Subcutaneous abdominal adipose tissue (tissue), 5 donors: ENCODE measurements around the gene OR10A3.

Source experiments
- H3K27ac ChIP-seq: one replicate; pipeline ENCODE4 v1.7.0; 2013; ENCODE audit warnings: low read depth, mild to moderate bottlenecking, inconsistent platforms, low read length, moderate library complexity
- H3K27me3 ChIP-seq, 5 donors: one replicate each; pipeline ENCODE4 v1.7.0; 2013; ENCODE audit warnings: low read length in 5 of 5, inconsistent platforms in 1 of 5; ENCODE audit not compliant: control insufficient read depth in 5 of 5, insufficient read depth in 4 of 5
- H3K36me3 ChIP-seq, 5 donors: one replicate each; pipeline ENCODE4 v1.7.0; 2013; ENCODE audit warnings: low read length in 5 of 5; ENCODE audit not compliant: control insufficient read depth in 5 of 5, insufficient read depth in 5 of 5
- H3K4me1 ChIP-seq, 5 donors: one replicate each; pipeline ENCODE4 v1.7.0; 2013; ENCODE audit warnings: low read length in 5 of 5, mild to moderate bottlenecking in 3 of 5, moderate library complexity in 1 of 5; ENCODE audit not compliant: control insufficient read depth in 5 of 5, insufficient read depth in 5 of 5
- H3K4me3 ChIP-seq, 5 donors: one replicate each; pipeline ENCODE4 v1.7.0; 2013; ENCODE audit warnings: low read length in 5 of 5, low read depth in 1 of 5
- H3K9ac ChIP-seq, 5 donors: one replicate each; pipeline ENCODE4 v1.7.0; 2013; ENCODE audit warnings: low read length in 5 of 5, mild to moderate bottlenecking in 4 of 5, moderate library complexity in 3 of 5
- H3K9me3 ChIP-seq, 5 donors: one replicate each; pipeline ENCODE4 v1.7.0; 2013; ENCODE audit warnings: low read length in 5 of 5; ENCODE audit not compliant: control insufficient read depth in 5 of 5
- donor health status: healthy.
- donor health status: healthy.
- donor health status: healthy.
- donor health status: healthy.
- donor health status: healthy.

The OR10A3 gene

DNA sequence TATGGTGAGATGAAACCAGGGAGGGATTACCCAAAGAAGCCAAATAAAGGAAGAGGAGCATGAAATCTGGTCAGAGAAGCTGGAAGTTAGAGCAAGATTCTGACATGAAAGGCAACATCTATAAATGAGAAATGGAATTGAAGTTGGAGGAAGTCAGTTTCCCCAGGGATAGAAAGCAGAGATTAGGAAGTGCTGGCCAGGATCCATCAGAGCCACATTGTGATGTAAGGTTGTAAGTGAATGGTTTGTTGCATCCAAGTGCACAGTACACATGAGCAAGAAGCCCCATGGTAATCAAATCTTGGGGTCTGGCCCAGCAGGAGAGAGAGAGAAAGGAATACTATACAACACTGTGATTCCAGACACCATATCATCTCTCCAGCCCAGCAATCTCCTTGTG, 30.3 kb upstream of the OR10A3 start:
- Histone ChIP-seq H3K27me3 (no peaks in the 10 kb centered on the region), H3K4me1 (no peaks in the 10 kb centered on the region), H3K27ac (no peak overlapping the region), H3K4me3 (no peak overlapping the region), H3K9ac (no peak overlapping the region), H3K9me3 (no peaks in the 10 kb centered on the region), H3K36me3 (no peaks in the 10 kb centered on the region)

DNA sequence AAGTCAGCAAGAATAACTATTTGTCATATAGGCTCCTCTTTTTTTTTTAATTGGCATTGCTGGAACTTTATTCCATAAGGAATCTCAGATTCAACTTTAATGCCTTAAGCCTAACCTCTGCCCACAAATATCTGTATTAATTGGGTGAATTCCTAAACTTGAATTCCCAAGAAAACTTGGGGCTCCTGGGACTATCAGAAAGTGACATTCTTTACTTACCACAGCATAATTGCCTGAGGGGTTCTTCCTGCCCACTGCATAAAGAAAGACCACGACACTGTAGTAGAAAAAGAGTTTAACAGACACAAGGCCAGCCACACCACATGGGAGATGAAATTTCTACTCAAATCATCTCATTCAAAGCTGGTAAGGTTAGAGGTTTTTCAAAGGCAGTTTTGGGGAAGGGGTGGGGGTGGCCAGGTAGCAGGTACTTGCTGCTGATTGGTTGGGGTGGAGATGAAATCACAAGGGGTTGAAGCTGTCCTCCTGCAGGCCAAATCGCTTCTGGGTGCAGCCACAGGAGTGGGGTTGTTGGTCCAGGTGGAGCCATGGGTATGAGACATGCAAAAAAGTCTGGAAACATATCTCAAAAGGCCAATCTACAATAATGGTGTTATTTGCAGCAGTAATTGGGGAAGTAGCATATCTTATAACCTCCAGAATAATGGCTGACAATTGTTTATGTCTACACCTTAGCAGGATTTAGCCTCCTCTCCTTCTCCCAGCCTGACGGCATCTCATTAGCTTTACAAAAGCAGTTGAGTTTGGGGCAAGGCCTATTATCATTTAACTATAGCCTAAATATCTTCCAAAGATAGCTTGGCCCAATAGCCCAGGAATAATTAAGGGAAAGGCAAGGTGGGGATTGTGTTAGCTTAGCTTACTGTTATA, 28.5 kb upstream of the OR10A3 start:
- no peaks in the 10 kb centered on the region for H3K9me3 ChIP-seq
- no peak overlapping the region for H3K27ac ChIP-seq

DNA sequence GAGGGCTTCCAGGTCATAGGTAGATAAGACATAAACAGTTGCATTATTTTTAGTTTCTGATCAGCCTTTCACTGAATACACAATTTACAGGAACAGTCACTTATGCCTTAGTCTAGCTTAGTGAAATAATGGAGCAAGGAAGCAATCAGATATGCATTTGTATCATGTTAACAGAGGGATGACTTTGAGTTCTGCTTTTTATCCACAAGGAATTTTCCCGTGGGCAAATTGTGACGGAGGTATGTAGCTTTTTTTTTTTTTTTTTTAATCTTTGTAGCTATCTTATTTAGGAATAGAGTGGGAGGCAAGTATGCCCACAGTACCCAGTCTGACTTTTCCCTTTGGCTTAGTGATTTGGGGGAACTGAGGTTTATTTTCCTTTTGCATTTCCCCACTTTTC, 27.2 kb upstream of the OR10A3 start:
- no peaks in the 10 kb centered on the region for H3K9me3 ChIP-seq

More for the DNA sequence above, 28.5 kb upstream of the OR10A3 start:
- H3K27me3 ChIP-seq, result no peaks in the 10 kb centered on the region
- no peaks in the 10 kb centered on the region for H3K4me1 ChIP-seq
- H3K9ac ChIP-seq, result no peak overlapping the region
- no peak overlapping the region for H3K4me3 ChIP-seq
- no peaks in the 10 kb centered on the region for H3K36me3 ChIP-seq

DNA sequence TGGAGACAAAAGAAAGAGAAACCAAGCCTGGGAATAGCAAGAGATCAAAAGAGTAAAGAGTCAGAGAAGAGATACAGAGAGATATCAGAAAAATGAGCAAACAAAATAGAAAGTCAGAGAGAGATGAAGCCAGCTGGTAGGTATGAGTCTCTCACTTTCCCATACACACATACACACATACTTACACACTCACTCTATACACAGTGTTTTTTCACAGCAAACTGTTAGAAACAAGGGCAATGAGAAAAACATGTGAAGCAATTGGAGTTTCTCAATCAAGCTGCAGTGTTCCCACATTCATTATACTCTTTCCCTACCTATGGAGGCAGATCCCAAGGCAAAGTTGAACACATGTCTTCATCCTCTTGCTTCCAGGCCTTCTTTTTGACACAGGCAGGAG, 26.3 kb upstream of the OR10A3 start:
- no peaks in the 10 kb centered on the region for H3K27me3 ChIP-seq
- no peak overlapping the region for H3K4me3 ChIP-seq
- H3K36me3 ChIP-seq, result no peaks in the 10 kb centered on the region
- H3K9me3 ChIP-seq, result no peaks in the 10 kb centered on the region
- no peaks in the 10 kb centered on the region for H3K4me1 ChIP-seq
- H3K9ac ChIP-seq, result no peak overlapping the region
- no peak overlapping the region for H3K27ac ChIP-seq

More for the DNA sequence above, 27.2 kb upstream of the OR10A3 start:
- no peaks in the 10 kb centered on the region for H3K4me1 ChIP-seq
- no peak overlapping the region for H3K9ac ChIP-seq
- H3K4me3 ChIP-seq, result no peak overlapping the region
- no peaks in the 10 kb centered on the region for H3K27me3 ChIP-seq
- no peak overlapping the region for H3K27ac ChIP-seq
- no peaks in the 10 kb centered on the region for H3K36me3 ChIP-seq

DNA sequence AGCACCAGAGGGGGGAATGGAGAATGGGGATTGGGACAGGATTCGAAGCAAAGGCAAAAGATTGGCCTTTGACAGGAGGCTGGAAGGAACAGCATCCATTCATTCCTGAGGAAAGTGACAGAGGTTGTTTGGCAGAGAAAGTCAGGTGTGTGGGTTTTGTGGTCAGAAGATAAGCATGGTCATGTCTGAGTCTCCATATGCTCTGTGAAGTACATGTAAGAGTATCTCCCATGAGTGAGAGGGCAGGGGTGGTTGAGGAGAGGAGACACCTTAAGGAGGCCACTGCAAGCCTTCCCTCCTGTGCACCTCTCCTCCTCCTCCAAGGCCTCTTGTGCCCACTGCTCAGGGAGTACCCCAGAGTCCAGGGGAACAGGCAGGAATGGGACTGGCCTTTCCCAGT, 25.6 kb upstream of the OR10A3 start:
- no peaks in the 10 kb centered on the region for H3K27me3 ChIP-seq
- no peak overlapping the region for H3K4me3 ChIP-seq
- no peak overlapping the region for H3K9ac ChIP-seq
- H3K27ac ChIP-seq, result no peak overlapping the region
- no peaks in the 10 kb centered on the region for H3K9me3 ChIP-seq
- no peaks in the 10 kb centered on the region for H3K36me3 ChIP-seq
- no peaks in the 10 kb centered on the region for H3K4me1 ChIP-seq

DNA sequence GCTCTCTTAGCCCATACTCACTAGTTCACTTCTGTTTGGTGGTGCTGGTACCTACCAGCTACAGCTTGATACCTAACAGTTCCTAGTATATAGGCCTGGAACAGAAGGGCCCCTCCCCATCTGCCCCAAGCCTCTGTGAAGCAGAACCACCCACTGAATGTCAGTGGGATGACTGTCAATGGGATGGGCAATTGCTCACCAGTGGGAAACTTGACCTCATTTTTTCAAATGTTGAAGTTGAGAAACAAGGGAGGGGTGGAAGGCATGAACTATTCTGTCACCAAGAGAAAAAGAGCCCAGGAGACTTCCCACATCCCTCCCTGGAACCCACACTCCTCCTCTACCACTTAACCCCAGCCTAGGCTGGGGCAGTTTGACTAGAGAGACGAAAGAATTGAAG, 23.9 kb upstream of the OR10A3 start, which contains the start of gene NLRP10:
NLRP10 (minus strand) TSS at position 62 of the 400 bp plus-strand sequence. CDS start 1,952 bp downstream, outside the sequence.
- no peaks in the 10 kb centered on the region for H3K36me3 ChIP-seq
- no peak within 1 kb of the TSS for H3K4me3 ChIP-seq
- H3K27ac ChIP-seq, result no peak within 1 kb of the TSS
- no peak within 1 kb of the TSS for H3K9ac ChIP-seq
- peaks cover 0 to 4% (median under 1%) of the 10 kb centered on the region in 5 donors for H3K27me3 ChIP-seq
- no peaks in the 10 kb centered on the region for H3K9me3 ChIP-seq
- no peaks in the 10 kb centered on the region for H3K4me1 ChIP-seq

DNA sequence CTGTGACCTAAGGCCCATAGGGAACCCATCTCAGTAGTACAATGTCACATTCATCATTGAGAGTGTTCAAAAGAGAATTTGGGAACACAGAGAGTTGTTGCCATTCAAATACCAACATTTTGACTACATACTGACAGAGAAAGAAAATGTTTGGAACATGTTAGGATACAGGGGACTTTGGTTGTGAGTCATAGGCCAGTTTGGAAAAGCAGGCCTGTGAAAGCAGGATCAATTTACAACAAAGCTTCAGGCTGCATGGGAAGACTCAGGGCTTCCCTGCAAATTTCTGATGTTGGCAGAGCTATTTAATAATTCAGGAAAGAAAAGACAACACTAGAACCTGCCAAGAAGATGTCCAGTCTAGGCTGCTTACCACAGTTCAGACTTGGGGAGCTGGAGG, 23.4 kb upstream of the OR10A3 start:
- no peaks in the 10 kb centered on the region for H3K9me3 ChIP-seq
- H3K9ac ChIP-seq, result no peak overlapping the region
- H3K4me1 ChIP-seq, result no peaks in the 10 kb centered on the region
- peaks cover 0 to 5% (median 2%) of the 10 kb centered on the region in 5 donors for H3K27me3 ChIP-seq
- no peak overlapping the region for H3K27ac ChIP-seq
- H3K4me3 ChIP-seq, result no peak overlapping the region
- H3K36me3 ChIP-seq, result no peaks in the 10 kb centered on the region

DNA sequence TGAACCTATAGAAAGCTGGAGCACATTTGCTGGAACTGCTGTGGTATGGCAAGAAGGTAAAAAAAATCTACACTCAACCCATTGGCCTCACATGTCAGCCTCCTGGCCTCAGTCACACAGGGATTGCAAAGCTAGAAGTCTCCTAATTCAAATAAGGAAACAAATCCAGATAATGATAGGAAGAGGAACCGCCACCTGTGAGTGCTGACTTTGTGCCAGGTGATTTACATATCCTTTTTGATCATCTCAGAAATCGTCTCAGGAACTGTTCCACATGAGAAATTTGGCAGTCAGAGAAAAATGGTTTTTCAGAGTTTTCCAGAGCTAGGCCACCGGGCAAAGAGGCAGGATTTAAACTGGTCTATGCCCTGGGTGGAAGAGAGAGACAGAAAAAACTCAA, 22.8 kb upstream of the OR10A3 start:
- Histone ChIP-seq H3K4me1 (no peaks in the 10 kb centered on the region), H3K9ac (no peak overlapping the region), H3K36me3 (no peaks in the 10 kb centered on the region), H3K4me3 (no peak overlapping the region), H3K27me3 (peaks cover 0 to 5% (median 2%) of the 10 kb centered on the region in 5 donors), H3K27ac (no peak overlapping the region), H3K9me3 (no peaks in the 10 kb centered on the region)

DNA sequence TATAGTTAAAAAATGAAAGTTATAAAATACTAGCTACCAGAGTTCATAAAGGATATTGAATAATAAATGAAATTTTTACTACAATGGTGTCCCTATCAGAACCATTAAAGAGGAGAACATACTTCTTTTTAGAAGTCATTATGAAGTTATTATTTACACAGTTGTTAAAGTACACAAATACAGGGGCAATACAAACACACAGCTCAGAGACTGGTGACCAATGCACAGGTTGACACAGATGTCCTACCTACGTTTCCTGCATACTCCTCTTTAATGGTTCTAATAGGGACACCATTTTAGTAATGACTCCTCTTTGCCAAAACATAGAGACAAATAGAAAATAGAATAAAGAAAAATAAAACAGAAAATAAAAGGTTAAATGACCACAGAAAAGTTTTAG, 13.7 kb upstream of the OR10A3 start:
- H3K4me1 ChIP-seq, result no peaks in the 10 kb centered on the region
- no peaks in the 10 kb centered on the region for H3K36me3 ChIP-seq
- H3K4me3 ChIP-seq, result no peak overlapping the region
- no peak overlapping the region for H3K27ac ChIP-seq
- H3K27me3 ChIP-seq, result peaks cover 0 to 3% (median 0%) of the 10 kb centered on the region in 5 donors
- no peaks in the 10 kb centered on the region for H3K9me3 ChIP-seq
- H3K9ac ChIP-seq, result no peak overlapping the region

DNA sequence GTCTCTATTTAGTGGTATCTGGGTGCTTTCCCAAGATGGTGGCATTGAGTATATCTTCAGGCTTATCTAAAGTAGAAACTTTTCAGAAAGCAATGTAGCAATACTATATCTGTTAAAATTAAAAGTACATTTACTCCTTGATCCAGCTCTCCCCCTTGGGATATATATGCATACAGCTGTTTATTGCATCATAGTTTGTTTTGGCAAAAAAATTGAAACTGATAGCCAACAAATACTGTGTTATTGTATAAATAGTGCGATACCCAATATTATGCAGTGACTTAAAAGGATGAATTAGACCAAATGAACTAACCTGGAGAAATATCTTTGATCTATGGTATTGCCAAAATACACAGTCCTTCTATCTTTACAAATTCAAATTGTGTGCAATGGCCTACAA, 8.4 kb upstream of the OR10A3 start:
- peaks cover 0 to 3% (median 0%) of the 10 kb centered on the region in 5 donors for H3K27me3 ChIP-seq
- H3K27ac ChIP-seq, result no peak overlapping the region
- H3K9ac ChIP-seq, result no peak overlapping the region
- no peaks in the 10 kb centered on the region for H3K36me3 ChIP-seq
- no peak overlapping the region for H3K4me3 ChIP-seq
- H3K9me3 ChIP-seq, result peaks cover 1 to 10% (median 6%) of the 10 kb centered on the region in 5 donors
- no peaks in the 10 kb centered on the region for H3K4me1 ChIP-seq
